Chondrocyte (in vitro differentiated cells): ENCODE data around the gene COL6A2. TPM values are rescaled to one million over a fixed set of nuclear protein-coding genes. Genes with fewer than 3 reads are reported as not detected.
"Not testable (repeated sequence)": the region's sequence is repeated elsewhere in the genome, so short reads cannot be mapped to it uniquely, and the experiment has no call there.

Source experiments
- DNase-seq: peaks from one replicate; pipeline ENCODE4 v3.0.0; 2021; ENCODE audit warnings: mixed read lengths, low spot score
- H3K27ac Mint-ChIP-seq: one replicate; pipeline ENCODE4 v1.8.0; 2021; ENCODE audit warnings: mild to moderate bottlenecking, moderate library complexity, mixed read lengths; ENCODE audit not compliant: unreplicated experiment
- H3K27me3 Mint-ChIP-seq: 2 replicates; pipeline ENCODE4 v1.8.0; 2021; ENCODE audit warnings: low read depth, mixed read lengths
- H3K36me3 Mint-ChIP-seq: 2 replicates; pipeline ENCODE4 v1.8.0; 2021; ENCODE audit warnings: low read depth, mixed read lengths
- H3K4me1 Mint-ChIP-seq: 2 replicates; pipeline ENCODE4 v1.8.0; 2021; ENCODE audit warnings: low read depth, mild to moderate bottlenecking, mixed read lengths
- H3K4me3 Mint-ChIP-seq: one replicate; pipeline ENCODE4 v1.8.0; 2021; ENCODE audit warnings: mild to moderate bottlenecking, moderate library complexity, mixed read lengths; ENCODE audit not compliant: unreplicated experiment
- H3K9me3 Mint-ChIP-seq: 2 replicates; pipeline ENCODE4 v1.8.0; 2021; ENCODE audit warnings: low read depth, mixed read lengths
- total RNA-seq: library from RNA; stranded (reverse); gene quantifications from 3 replicates; pipeline ENCODE4 v1.2.1, GENCODE V29; 2021
- TF ChIP-seq, protein P1 (sequence below): fragments of 200-600 bp; sonication (generic); IDR thresholded peaks from 2 replicates; pipeline ENCODE4 v1.5.0; 2021; ENCODE audit warnings: antibody characterized with exemption, mild to moderate bottlenecking, moderate library complexity

Gene COL6A2
- total RNA-seq, 1 donor from 2014 or later = 1,646 TPM

DNA sequence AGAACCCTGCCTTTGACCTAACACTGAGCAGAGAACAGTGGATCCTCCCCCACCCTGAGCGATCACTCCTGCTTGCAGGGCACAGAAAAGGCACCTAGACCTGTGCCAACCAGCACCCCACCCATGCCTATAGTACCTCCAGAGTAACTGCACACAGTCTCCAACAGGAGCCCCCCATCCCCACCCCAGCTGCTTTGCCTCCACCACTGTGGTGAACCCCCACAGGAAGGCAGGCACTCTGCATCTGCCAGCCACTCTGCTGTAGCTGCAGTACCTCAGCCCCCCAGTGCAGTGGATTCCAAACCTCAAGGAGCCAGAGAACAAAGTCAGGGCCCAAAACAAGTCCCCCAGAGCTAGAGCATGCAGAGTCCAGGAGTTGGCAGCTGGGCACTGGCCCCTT lies 75.7 kb downstream of the COL6A2 start:
- H3K4me3 Mint-ChIP-seq = no peak overlapping the region
- H3K27me3 Mint-ChIP-seq = no peaks in the 10 kb centered on the region
- TF ChIP-seq, protein P1, sequence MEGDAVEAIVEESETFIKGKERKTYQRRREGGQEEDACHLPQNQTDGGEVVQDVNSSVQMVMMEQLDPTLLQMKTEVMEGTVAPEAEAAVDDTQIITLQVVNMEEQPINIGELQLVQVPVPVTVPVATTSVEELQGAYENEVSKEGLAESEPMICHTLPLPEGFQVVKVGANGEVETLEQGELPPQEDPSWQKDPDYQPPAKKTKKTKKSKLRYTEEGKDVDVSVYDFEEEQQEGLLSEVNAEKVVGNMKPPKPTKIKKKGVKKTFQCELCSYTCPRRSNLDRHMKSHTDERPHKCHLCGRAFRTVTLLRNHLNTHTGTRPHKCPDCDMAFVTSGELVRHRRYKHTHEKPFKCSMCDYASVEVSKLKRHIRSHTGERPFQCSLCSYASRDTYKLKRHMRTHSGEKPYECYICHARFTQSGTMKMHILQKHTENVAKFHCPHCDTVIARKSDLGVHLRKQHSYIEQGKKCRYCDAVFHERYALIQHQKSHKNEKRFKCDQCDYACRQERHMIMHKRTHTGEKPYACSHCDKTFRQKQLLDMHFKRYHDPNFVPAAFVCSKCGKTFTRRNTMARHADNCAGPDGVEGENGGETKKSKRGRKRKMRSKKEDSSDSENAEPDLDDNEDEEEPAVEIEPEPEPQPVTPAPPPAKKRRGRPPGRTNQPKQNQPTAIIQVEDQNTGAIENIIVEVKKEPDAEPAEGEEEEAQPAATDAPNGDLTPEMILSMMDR = no peak
- H3K9me3 Mint-ChIP-seq = peaks cover 36% of the 10 kb centered on the region
- H3K27ac Mint-ChIP-seq = no peak overlapping the region
- peak; percentile 36 for DNase-seq
- peaks cover 20% of the 10 kb centered on the region for H3K36me3 Mint-ChIP-seq
- no peaks in the 10 kb centered on the region for H3K4me1 Mint-ChIP-seq

DNA sequence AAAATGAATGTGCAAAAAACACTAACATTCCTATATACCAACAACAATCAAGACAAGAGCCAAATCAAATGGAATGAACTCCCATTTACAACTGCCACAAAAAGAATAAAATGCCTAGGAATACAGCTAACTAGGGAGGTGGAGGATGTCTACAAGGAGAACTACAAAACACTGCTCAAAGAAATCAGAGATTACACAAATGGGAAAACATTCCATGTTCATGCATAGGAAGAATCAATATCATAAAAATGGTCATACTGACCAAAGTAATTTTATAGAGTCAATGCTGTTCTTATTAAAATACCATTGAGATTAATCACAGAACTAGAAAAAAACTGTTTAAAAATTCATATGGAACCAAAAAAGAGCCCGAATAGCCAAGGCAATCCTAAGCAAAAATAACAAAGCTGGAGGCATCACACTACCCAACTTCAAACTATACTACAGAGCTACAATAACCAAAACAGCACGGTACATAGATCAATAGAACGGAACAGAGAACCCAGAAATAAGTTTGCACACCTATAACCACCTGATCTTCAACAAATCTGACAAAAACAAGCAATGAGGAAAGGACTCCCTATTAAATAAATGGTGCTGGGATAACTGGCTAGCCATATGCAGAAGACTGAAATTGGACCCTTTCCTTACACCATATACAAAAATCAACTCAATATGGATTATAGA lies 78.7 kb downstream of the COL6A2 start:
- not testable (repeated sequence) for H3K27me3 Mint-ChIP-seq, H3K4me1 Mint-ChIP-seq, H3K4me3 Mint-ChIP-seq, DNase-seq, H3K27ac Mint-ChIP-seq
- Mint-ChIP-seq H3K36me3 (peaks cover 20% of the 10 kb centered on the region), H3K9me3 (peaks cover 36% of the 10 kb centered on the region)

DNA sequence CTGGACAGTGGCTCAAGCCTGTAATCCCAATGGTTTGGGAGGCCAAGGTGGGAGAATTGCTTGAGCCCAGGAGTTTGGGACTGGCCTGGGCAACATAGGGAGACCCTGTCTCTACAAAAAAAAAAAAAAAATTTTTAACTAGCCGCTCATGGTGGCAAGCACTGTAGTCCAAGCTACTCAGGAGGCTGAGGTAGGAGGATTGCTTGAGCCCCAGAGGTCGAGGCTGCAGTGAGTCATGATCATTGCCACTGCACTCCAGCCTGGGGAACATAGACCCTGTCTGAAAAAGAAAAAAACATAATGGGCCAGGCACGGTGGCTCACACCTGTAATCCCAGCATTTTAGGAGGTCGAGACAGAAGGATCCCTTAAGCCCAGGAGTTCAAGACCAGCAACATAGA lies 81.0 kb downstream of the COL6A2 start:
- peaks cover 36% of the 10 kb centered on the region for H3K9me3 Mint-ChIP-seq
- peaks cover 20% of the 10 kb centered on the region for H3K36me3 Mint-ChIP-seq
- DNase-seq = no peak
- H3K4me3 Mint-ChIP-seq = no peak overlapping the region
- TF ChIP-seq, protein P1 = no peak
- H3K27me3 Mint-ChIP-seq = no peaks in the 10 kb centered on the region
- peaks cover 6% of the 10 kb centered on the region for H3K4me1 Mint-ChIP-seq
- no peak overlapping the region for H3K27ac Mint-ChIP-seq

Other genes with a start within 250 kb of the COL6A2 start
- gene COL6A1, start 116.3 kb upstream of the COL6A2 start, total RNA-seq = 994 to 1,063 TPM (median 1,052 TPM) in 3 replicates
- gene FTCD, start 57.5 kb downstream of the COL6A2 start, total RNA-seq = 1.7 to 4.1 TPM (median 1.7 TPM) in 3 replicates
- gene SPATC1L, start 86.3 kb downstream of the COL6A2 start, total RNA-seq = 14.0 to 18.5 TPM (median 14.1 TPM) in 3 replicates
- gene LSS, start 130.7 kb downstream of the COL6A2 start, total RNA-seq = 93.2 to 110 TPM (median 107 TPM) in 3 replicates
- gene MCM3AP, start 187.5 kb downstream of the COL6A2 start, total RNA-seq = 86.4 to 106 TPM (median 87.2 TPM) in 3 replicates
- 10.6 to 16.0 TPM (median 13.1 TPM) in 3 replicates for gene YBEY, start 188.2 kb downstream of the COL6A2 start, total RNA-seq
- 5.0 to 13.9 TPM (median 5.6 TPM) in 3 replicates for gene C21orf58, start 225.8 kb downstream of the COL6A2 start, total RNA-seq
- gene PCNT, start 226.0 kb downstream of the COL6A2 start, total RNA-seq = 29.9 to 41.0 TPM (median 37.3 TPM) in 3 replicates